Activated naive CD8-positive, alpha-beta T cell treated with anti-CD3 and anti-CD28 coated beads, Interleukin-2, amount 10 ng/mL, durations not matched to agents 7 days and 5 days (primary cell): ENCODE measurements around the gene PLEKHM1. TPM values are rescaled to one million over a fixed set of nuclear protein-coding genes. Genes with fewer than 3 reads are reported as not detected.
"Not testable (repeated sequence)": the region's sequence is repeated elsewhere in the genome, so short reads cannot be mapped to it uniquely, and the experiment has no call there.

ENCODE experiments used
- ATAC-seq: fragments of 150-1000 bp; cut with Tn5 transposase; one replicate; pipeline ENCODE4 v1.10.0; 2021; ENCODE audit warnings: low read depth, moderate library complexity
- POLR2A ChIA-PET: fragments of 350-600 bp; sonication (Branson Sonifier 250); formaldehyde crosslinking; loops from one replicate; lab custom pipeline; 2021; ENCODE audit warnings: antibody characterized with exemption; lab: Charles Lee
- DNase-seq: peaks from one replicate; pipeline ENCODE4 v3.0.0; 2021
- H3K27ac Mint-ChIP-seq: one replicate; pipeline ENCODE4 v1.8.0; 2022; ENCODE audit warnings: mild to moderate bottlenecking, mixed read lengths
- H3K27me3 Mint-ChIP-seq: one replicate; pipeline ENCODE4 v1.8.0; 2022; ENCODE audit warnings: mild to moderate bottlenecking, moderate library complexity, mixed read lengths
- H3K36me3 Mint-ChIP-seq: one replicate; pipeline ENCODE4 v1.8.0; 2021; ENCODE audit warnings: mild to moderate bottlenecking, mixed read lengths
- H3K4me1 Mint-ChIP-seq: one replicate; pipeline ENCODE4 v1.8.0; 2021; ENCODE audit warnings: mixed read lengths
- H3K4me3 Mint-ChIP-seq: one replicate; pipeline ENCODE4 v1.8.0; 2022; ENCODE audit warnings: mild to moderate bottlenecking, moderate library complexity, mixed read lengths
- H3K9me3 Mint-ChIP-seq: one replicate; pipeline ENCODE4 v1.8.0; 2021; ENCODE audit warnings: mixed read lengths
- total RNA-seq, 2 experiments: library from RNA; stranded (reverse); gene quantifications; one replicate each; pipeline ENCODE4 v1.2.3, GENCODE V29; 2021

PLEKHM1 gene
- total RNA-seq, 2 experiments from 2014 or later: 61.3 to 63.1 TPM

GRCh38 chr17:45443371-45444260 is 46.9 kb downstream of the PLEKHM1 start:
- ATAC-seq, H3K4me3 Mint-ChIP-seq, H3K9me3 Mint-ChIP-seq, H3K27ac Mint-ChIP-seq, DNase-seq, H3K27me3 Mint-ChIP-seq, H3K36me3 Mint-ChIP-seq, POLR2A ChIA-PET: not testable (repeated sequence)
- H3K4me1 Mint-ChIP-seq: peaks cover 33% of the 10 kb centered on the region

DNA sequence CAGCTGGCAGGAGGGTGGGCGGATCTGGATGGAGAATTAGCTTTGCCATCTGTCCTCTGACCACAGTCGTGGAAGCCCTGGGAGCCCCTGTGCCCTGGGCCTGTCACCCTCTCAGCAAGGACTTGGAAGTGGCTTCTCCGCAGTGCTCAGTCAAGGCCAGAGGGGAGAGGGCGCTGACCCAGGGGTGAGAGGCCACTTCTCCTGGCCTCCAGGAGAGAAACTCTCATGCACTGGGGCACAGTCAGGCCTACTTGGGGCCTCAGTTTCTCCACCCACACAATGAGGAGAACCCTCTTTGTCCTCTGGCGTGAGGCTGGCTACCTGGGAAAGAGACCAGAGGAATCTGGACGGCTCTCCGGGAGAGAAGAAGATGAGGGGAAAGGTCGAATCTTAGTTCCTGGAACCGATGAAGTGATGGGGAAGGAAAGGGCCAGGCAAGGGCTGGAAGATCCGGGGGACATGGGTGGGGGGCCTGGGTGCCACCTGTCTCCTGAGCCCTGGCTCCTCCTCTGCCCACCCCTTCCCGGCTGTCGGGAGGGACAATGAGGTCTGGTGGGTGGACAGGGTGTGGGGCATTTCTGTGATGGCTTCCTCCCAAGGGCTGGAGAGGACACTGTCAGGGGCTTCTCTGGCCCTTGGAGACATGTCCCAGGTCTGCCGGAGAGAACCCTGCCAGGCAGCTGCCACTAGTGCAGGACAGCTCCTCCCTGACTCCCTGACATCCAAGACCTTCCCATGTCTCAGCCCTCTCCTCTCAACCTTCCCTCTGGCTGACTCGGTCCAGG is 48.8 kb downstream of the PLEKHM1 start:
- Mint-ChIP-seq H3K4me3 (no peak overlapping the region), H3K4me1 (peaks cover 27% of the 10 kb centered on the region), H3K27ac (no peak overlapping the region), H3K36me3 (peaks cover 6% of the 10 kb centered on the region), H3K27me3 (no peaks in the 10 kb centered on the region), H3K9me3 (no peaks in the 10 kb centered on the region)
- DNase-seq (no peak), ATAC-seq (no peak)
- POLR2A ChIA-PET: no interaction called here

DNA sequence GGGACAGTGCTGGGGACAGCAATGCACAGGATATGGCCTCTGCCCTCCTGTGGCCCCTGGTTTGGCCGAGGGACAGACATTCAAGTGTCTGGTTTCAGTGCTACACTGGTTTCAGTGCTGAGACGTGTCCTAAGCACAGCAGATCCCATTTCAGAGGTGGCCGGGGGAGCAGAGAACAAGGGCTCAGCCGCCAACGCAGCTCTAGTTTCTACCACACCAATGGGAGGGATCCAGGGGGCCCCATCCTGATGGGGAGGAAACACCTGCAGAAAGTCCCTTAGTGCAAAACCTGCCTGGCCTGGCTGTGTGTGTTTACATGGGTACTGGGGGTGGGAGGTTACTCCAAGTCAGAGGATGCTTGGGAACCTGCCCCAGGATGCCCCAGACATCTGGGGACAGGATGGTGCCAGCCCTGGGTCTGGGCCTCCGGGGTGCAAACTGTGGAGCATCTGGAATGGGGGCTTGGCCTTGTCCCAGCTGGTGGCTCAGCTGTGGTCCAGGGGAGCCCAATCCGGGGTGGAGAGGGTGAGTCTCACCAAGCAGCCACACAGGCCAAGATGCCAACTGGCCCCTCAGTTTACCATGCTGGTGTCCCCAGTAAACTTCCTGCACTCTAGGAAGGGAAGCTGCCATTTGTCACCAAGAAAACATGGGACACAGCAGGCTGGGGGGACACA is 49.5 kb downstream of the PLEKHM1 start:
- H3K4me3 Mint-ChIP-seq, H3K9me3 Mint-ChIP-seq, H3K36me3 Mint-ChIP-seq, H3K27me3 Mint-ChIP-seq, POLR2A ChIA-PET: not testable (repeated sequence)
- Mint-ChIP-seq H3K27ac (peak overlapping the region; percentile 38), H3K4me1 (peaks cover 22% of the 10 kb centered on the region)
- ATAC-seq (peak; percentile 27), DNase-seq (peak; percentile 33)

DNA sequence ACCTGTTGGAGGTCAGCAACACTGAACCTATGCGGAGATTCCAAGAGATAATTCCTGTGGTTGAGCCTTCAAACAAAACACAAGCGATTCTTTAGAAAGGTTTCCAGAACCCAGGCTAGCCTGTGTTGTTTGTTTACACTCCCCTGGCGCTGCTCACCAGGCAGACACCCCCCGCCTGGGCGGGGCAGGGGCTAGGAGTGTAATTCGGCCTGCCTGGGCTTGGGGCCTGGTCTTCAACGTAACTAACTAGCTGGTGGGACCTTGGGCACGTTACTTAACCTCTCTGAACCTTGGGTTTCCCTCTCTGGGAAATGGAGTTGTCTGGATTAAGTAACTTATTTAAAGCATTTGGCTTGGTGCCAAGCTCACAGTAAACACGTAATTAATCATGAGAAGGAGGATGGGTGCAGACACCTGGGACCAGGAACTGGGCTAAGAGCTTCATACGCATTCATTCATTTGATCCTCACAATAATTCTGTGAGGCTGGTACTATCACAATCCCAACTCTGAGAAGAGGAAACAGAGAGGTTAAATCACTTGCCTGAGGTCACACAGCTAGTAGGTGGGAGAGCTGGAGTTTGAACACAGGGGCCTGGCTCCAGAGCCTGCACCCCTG is 50.3 kb downstream of the PLEKHM1 start:
- no peak for DNase-seq
- POLR2A ChIA-PET: interaction anchor here (0.6 kb wide), 1 partner anchor 391 kb away, joined by 3 read pairs; no protein-coding TSS in a partner anchor
- H3K9me3 Mint-ChIP-seq: no peaks in the 10 kb centered on the region
- H3K4me3 Mint-ChIP-seq: peak overlapping the region; percentile 35
- peaks cover 4% of the 10 kb centered on the region for H3K36me3 Mint-ChIP-seq
- ATAC-seq: no peak
- H3K27me3 Mint-ChIP-seq: no peaks in the 10 kb centered on the region
- peaks cover 17% of the 10 kb centered on the region for H3K4me1 Mint-ChIP-seq
- peak overlapping the region; percentile 38 for H3K27ac Mint-ChIP-seq

GRCh38 chr17:45438931-45439610 is 51.5 kb downstream of the PLEKHM1 start:
- Mint-ChIP-seq H3K4me1 (peaks cover 10% of the 10 kb centered on the region), H3K27me3 (no peaks in the 10 kb centered on the region), H3K9me3 (no peaks in the 10 kb centered on the region), H3K36me3 (no peaks in the 10 kb centered on the region), H3K27ac (no peak overlapping the region), H3K4me3 (no peak overlapping the region)
- POLR2A ChIA-PET: no interaction called here
- DNase-seq (no peak), ATAC-seq (no peak)

GRCh38 chr17:45437465-45438283 is 52.8 kb downstream of the PLEKHM1 start:
- ATAC-seq (no peak), DNase-seq (no peak)
- Mint-ChIP-seq H3K27ac (no peak overlapping the region), H3K9me3 (no peaks in the 10 kb centered on the region), H3K36me3 (no peaks in the 10 kb centered on the region), H3K4me1 (peaks cover 12% of the 10 kb centered on the region), H3K4me3 (no peak overlapping the region), H3K27me3 (no peaks in the 10 kb centered on the region)
- POLR2A ChIA-PET: no interaction called here

GRCh38 chr17:45436625-45437464 is 53.7 kb downstream of the PLEKHM1 start:
- H3K27ac Mint-ChIP-seq: no peak overlapping the region
- POLR2A ChIA-PET: no interaction called here

DNA sequence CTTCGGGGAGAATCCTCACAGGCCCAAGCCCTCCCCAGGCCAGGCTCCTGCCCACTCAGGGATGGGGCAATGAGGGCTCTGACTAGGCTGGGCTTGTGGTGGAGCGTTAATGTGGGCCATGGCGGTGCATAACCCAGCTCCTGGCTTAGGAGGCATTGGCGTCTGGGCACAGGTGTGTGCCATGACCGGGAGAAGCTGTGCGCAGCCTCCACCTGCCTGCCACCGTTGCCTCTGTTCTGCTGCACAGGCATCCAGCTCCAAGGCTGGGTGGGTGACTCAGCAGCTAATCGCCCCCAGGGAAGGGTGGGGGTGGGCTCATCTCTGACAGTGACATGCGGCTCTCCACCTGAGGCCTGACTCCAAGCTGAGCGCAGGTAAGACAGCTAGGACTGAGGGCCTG is 54.4 kb downstream of the PLEKHM1 start:
- Mint-ChIP-seq H3K9me3 (no peaks in the 10 kb centered on the region), H3K4me1 (peaks cover 12% of the 10 kb centered on the region), H3K4me3 (no peak overlapping the region), H3K27me3 (no peaks in the 10 kb centered on the region), H3K36me3 (no peaks in the 10 kb centered on the region), H3K27ac (no peak overlapping the region)
- DNase-seq (no peak), ATAC-seq (no peak)
- POLR2A ChIA-PET: no interaction called here

More at GRCh38 chr17:45436625-45437464, 53.7 kb downstream of the PLEKHM1 start:
- Mint-ChIP-seq H3K9me3 (no peaks in the 10 kb centered on the region), H3K4me3 (no peak overlapping the region), H3K4me1 (peaks cover 12% of the 10 kb centered on the region), H3K36me3 (no peaks in the 10 kb centered on the region), H3K27me3 (no peaks in the 10 kb centered on the region)
- no peak for ATAC-seq
- DNase-seq: no peak

DNA sequence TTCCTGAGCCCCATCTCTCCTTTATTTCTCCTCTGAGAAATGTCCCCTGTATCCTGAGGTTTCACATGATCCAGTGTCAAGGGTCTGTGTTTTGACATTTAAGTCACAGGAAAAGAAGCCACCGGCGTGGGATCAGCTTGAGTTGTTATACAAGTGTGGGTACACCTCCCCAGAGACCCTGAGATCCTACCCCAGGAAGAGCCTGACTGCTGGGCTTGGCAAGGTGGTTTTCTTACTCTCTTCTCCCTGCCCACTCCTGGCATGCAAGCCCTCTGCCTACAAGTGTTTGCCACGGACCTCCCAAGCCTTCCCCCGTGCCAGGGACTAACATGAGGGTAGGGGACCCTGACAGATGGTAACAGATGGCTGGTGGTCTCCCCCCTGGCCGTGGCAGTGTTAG is 55.0 kb downstream of the PLEKHM1 start:
- Mint-ChIP-seq H3K36me3 (peaks cover 3% of the 10 kb centered on the region), H3K27me3 (no peaks in the 10 kb centered on the region)
- POLR2A ChIA-PET: no interaction called here

DNA sequence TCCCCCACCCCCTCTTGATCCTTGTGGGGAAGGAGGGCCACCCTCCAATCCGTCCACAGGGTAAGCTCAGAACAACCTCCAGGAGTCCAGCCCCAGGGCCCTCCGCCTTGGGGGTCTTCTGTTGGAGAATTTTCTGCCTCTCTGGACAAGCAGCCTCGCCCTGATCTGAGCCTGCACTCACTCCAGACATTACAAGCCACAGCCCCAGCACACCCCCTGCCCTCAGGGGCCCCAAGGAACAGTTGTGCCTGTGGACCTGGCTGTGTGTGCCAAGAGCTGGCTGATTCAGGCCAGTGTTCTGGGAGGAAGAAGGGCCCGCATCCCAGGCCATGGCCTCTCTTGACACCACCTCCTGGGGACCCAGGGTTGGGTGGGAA is 57.4 kb downstream of the PLEKHM1 start:
- POLR2A ChIA-PET: interaction anchor here (0.8 kb wide), 1 partner anchor 211 kb away, joined by 3 read pairs; the partner anchor contains the start of gene FMNL1
- no peak for DNase-seq
- Mint-ChIP-seq H3K27me3 (no peaks in the 10 kb centered on the region), H3K4me1 (peaks cover 14% of the 10 kb centered on the region), H3K27ac (no peak overlapping the region), H3K9me3 (no peaks in the 10 kb centered on the region), H3K36me3 (peaks cover 7% of the 10 kb centered on the region), H3K4me3 (peak overlapping the region; percentile 64)
- no peak for ATAC-seq

More for the DNA sequence above, 55.0 kb downstream of the PLEKHM1 start:
- Mint-ChIP-seq H3K9me3 (no peaks in the 10 kb centered on the region), H3K27ac (no peak overlapping the region), H3K4me3 (no peak overlapping the region), H3K4me1 (peaks cover 9% of the 10 kb centered on the region)
- DNase-seq (no peak), ATAC-seq (no peak)

GRCh38 chr17:45432405-45433158 is 57.9 kb downstream of the PLEKHM1 start, which contains the start of gene ARHGAP27:
Gene ARHGAP27, minus strand, starts transcription at chr17:45432870. Its CDS starts 2,591 bp downstream, at chr17:45430279.
- Mint-ChIP-seq H3K36me3 (peaks cover 7% of the 10 kb centered on the region), H3K4me3 (peak within 1 kb of the TSS; percentile 92), H3K27me3 (no peaks in the 10 kb centered on the region), H3K4me1 (peaks cover 18% of the 10 kb centered on the region), H3K9me3 (no peaks in the 10 kb centered on the region), H3K27ac (peak within 1 kb of the TSS; percentile 90)
- DNase-seq: peak; percentile 58
- no peak for ATAC-seq
- POLR2A ChIA-PET: interaction anchor here (0.6 to 2.6 kb wide), 3 partner anchors 23 to 761 kb away, joined by 3 to 10 read pairs (median 4); no protein-coding TSS in a partner anchor
